Stimulated activated CD8-positive, alpha-beta memory T cell treated with anti-CD3 and anti-CD28 coated beads, Interleukin-4, amount 100 ng/mL, for 24 hours (primary cell): ENCODE data around the gene FHL2.
A peak's percentile ranks its signal among the peaks of the same experiment; 100 is the strongest.
"Not testable (repeated sequence)": the region's sequence is repeated elsewhere in the genome, so short reads cannot be mapped to it uniquely, and the experiment has no call there.

Experiments
- DNase-seq: peaks from one replicate; pipeline ENCODE4 v3.0.0-alpha.2; 2020; ENCODE audit warnings: low read depth

Gene FHL2

DNA sequence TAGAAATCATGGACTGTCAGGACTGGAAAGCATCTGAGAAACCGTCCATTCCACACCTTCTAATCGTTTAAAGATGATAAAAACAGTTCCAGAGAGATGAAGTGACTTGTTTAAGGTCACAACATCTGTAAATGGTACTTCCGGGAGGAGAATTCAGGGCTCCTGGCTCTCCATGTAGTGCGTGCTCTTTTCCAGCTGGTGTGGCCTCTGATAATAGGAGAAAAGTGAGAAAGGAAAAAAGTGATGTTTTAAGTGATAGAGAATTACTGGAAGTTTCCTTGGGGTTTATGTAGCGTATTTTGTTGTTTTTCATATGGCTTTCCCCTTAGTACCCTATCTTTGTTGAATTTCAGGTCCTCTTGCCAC, 60.8 kb downstream of the FHL2 start:
- no peak for DNase-seq

DNA sequence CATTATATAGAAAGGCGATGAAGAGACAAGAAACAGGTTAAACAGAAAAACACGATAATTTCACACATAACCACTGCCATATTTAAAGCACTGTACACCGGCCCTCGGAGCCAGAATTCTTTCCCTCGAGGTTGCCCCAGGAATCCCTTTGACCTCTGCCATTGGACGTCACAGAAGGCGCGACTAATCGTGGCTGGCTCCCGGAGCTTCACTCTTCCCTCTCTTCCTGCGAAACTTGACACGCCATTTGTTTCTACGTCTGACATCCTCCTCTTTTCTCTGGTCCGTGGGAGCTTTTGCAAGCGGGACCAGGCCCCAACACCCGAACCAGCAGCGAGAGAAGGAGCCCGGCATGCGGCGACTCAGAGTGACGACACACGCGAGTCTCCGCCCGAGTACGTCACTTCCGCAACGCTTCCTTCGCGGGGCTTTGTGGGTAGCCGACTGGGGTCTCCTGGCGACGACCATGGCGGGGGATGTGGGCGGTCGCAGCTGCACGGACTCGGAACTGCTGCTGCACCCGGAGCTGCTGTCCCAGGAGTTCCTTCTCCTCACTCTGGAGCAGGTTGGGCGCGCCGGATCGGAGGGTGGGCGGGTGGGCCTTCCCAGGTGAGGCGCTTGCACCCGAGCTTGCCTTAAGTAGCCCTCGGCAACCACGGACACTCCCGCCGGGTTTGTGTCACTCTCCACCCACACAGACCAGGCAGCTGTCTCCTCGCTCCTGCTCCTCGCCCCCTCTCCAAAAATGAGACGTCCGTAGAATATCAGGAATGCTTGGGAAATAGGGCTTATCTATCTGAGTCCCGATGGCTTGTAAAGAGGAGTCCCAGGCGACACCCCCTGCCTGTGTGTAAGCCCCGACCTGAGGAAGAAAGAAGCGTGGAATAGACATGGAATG, 61.5 kb downstream of the FHL2 start, which contains the start of gene C2orf49:
Gene C2orf49, plus strand, starts transcription at position 419 of the 898 bp plus-strand sequence. Its CDS starts 48 bp downstream, at position 467.
- DNase-seq = peak; percentile 85

DNA sequence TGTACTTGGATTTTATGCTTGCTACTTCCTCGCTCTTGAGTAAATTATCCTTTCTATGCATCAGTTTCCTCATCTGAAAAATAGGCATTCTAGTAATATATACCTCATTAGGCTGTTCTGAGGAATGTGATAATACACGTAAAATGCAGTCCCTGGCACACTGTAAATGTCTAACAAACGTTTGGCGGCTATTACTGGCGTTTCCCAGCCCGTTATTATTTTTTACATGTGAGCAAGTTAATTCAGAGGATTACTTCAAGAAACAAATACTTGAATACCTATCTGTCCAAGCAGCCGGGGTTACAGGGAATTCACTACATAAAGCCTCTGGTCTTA, 62.1 kb downstream of the FHL2 start:
- DNase-seq = no peak

DNA sequence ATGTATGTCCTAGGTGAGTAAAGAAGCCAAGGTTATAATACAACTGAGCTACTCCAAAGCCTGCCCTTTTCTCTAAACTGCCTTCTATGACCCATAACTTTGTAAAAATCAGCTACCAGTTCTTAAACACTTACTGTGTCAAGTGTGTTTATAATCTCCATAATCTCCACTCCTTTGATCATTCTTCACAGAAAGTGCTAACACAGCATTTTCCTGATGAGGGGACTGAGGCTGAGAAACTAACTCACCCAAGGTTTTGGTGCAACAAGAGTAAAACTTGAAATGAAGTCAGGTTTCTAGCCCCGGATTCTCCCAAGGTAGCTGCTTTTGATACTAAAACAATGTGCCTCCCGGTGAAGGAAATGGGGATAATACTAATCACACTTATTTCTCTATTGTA, 63.4 kb downstream of the FHL2 start:
- DNase-seq = no peak

DNA sequence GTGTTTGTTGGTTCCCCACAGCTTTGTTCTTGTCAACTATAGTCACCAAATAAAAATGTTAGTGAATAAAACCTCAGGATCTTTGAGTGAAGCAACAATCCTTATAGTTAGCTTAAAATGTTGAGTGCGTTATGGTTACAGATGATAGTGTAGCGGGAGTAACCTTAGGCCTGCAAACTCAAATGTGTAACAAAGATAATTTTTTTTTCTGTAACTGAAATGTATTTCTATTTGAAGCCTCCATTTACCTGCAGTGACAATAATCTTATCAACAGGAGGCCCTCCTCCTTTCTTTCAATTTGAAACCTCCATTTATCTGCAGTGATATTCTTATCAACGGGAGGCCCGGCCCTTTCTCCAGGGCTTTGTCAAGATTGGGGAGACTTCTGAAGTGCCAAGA, 64.6 kb downstream of the FHL2 start:
- DNase-seq = no peak

DNA sequence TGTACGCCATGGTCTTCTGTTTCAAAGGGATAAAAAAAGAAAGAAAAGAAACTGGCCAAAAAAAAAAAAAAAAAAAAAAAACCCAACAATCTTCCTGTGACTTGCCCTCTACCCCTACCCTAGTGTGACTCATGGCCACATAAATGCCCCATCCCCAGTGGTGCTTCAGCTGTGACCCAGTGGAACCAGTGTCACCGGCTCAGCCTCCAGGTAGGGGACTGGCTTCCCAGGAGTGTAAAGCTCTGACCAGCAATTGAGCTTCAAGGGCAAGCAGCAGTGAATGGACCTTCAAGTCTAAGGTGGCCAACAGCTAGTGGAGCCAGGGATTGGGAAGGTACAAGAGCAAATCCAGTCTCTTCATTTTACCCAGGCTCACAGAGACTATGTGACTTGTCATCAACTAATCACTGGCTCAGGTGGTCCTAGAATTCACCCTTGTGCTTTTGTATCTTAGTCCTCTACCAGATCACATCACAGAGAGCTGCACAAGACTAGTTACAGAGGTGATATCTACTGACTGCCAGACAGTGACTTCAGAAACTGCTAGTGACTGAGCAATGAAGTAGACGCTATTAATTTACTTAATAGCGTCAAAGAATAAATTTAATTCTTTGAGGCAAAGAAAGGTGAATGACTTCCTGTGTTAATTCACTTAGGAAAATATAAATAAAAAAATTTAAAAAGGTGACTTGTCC, 68.0 kb downstream of the FHL2 start:
- DNase-seq = no peak

DNA sequence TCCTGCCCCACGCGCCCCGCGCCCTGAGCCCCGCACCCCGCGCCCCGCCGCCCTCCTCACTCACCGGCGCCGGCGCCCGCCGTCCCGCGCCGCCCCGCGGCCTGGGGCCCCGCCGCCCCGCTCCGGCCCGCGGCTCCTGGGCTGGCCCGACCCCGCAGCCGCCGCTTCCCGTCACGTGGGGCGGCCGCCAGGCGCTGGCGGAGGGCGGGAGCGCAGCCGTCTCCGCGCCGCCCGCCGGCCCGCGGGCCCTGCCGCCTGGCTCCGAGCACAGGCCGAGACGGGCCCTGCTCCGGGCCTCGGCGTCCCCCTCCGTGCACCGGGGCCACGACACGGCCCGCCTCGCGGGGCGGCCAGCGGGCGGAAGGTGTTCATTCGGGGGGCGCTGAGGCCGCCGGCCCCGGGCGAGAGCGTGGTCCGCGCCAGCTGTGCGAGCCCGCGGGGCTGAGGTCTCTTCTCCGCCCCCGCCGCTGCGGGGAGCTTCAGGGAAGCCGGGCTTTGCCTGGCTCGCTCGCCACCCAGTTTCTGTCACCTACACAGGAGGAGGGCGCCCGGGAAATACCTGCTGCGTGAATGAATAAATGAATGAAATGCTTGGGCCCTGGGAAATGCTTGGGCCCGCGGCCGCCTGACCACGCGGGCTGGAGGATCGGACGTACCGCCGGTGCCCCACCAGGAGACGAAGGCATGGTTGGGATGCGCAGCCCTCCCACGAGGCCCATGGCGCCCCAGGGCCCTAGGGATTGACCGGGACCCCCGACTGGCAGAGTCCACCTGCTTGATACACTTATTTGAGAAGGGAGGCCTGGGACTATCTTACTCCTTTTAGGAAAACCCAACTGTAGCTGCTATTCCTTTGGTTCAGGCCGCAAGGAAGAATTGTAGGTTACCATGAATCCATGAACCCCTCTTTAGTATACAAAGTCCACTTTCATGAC, 69.0 kb downstream of the FHL2 start, which contains the start of gene TGFBRAP1:
Gene TGFBRAP1, minus strand, starts transcription at position 175 of the 935 bp plus-strand sequence. CDS start 21,434 bp downstream, outside the sequence.
- DNase-seq = peak; percentile 38

DNA sequence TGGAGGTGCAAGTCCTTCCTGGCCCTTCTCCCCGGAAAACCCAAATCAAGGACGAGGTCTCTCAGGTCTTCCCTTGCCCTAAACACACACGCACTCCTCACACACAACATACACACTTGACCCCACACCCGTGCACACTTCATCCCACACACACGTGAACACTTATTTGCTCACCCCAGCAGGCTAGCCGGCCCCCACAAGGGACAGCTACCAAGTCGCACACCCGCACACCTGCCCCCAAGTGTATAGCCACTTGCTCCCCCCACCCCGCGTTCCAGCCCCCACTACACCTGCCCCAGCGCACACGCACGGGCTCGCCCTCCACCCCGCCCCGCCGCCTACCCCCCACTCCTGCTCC, 69.7 kb downstream of the FHL2 start:
- no peak for DNase-seq

DNA sequence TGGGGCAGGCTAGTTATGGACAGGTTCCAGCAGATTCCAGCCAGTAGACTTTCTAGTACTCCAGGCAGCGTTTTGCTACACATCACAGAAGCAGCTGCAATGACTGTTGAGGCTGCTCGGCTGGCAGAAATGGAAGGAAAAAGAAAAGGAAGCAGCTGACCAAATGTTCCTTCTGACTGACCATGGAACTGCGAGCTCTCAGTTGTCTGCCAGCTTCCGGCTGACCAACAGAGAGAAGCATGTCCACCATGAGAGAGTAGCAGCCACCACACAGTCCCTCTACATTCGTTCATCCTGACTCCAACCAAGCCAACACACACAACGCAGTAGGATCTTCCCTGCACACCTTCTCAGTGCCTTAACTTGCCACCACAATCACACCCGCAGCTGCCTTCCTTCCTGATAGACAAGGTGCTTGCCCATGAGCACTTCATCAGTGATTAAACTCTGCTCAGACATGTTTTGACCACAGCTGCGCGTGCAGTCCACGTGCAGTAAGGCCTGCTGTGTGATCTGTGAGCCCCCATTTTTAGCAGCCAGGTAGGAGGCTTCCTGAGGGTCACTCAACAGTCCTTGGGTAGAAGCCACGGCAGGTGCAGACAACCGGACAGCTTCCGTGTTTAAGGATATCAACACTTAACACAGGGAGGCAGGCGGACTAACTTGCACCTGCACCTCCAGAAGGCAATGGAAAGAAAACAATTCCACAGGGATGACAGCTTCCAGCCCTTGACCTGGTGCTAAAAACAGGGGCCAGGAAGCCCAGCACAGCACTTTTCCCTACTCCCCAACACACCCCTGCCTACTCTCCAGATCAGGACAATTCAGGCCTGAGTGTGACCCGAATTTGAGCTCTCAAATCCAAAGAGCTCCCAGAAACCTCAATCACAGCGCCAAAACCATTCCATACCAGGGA, 70.3 kb downstream of the FHL2 start:
- DNase-seq = no peak

DNA sequence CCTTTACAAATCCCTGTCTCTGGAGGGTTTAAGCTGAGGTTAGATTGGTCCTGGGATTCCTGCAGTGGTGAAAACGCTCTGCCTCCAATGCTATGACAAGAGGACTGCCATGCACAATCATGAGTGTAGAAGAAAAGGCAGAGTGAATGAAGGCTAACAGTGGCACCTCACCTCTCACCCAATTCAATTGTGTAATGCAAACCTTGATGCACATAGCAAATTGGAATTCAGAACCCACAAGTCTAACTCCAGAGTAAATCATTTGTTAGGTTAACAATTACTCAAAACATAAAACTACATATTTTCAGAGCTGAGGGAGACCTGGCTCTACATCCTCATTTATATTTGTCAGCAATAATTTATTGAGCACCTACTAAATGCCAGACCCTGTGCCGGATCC, 71.2 kb downstream of the FHL2 start:
- DNase-seq = no peak

DNA sequence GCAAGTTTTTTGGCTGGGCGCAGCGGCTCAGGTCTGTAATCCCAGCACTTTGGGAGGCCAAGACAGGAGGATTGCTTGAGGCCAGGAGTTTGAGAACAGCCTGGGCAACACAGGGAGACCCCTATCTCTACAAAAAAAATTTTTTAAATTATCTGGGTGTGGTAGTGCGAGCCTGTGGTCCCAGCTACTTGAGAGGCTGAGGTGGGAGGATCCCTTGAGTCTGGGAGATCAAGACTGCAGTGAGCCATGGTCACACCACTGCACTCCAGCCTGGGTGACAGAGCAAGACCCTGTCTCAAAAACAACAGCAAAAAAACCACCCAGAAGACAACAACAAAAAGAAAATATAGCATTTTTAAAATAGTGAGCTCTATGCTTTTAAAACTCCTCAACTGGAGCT, 71.6 kb downstream of the FHL2 start:
- not testable (repeated sequence) for DNase-seq

DNA sequence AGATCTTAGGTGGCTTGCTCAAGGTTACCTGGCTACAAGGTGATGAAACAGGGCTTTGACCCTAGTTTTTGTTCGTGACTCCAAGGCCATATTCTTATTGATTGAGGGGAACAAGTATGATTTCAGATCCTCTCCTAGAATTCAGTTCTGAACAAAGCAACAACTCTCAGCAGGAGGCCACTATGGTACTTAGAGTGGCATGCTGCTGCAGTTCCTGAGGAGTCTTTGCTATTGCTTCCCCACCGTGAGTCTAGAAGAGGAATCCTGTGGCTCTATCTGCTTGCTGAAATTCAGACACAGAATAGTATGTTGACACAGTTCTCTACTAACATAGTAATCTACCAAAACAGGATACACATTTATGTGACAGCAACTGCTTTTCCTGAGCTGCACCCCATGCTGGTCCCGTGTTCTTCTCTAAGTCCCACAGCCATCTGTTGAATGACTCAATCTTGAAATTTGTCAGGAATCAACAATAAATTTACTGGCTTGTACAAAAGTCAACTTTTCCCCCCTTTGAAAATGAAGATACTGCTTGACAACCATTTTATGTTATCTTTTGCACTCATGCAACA, 73.4 kb downstream of the FHL2 start:
- DNase-seq = no peak

DNA sequence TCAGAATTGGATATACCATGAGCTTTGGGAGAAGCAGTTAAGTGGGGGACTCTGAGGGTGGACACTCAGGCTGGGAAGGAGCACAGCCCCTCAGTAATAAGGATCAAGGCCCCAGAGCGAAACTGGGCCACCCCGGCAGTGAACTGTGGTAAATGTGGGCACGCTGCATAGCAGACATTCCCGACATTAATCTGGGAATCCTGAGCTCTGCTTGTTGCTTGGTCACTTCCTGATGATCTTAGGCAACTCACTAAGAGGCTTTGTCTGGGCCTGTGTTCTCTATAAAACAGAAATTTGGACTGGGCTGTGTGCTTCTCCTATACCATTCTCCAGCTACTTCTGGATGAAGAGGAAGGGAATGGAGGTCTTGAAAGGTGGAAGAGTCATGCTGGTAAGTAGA, 74.1 kb downstream of the FHL2 start:
- no peak for DNase-seq

DNA sequence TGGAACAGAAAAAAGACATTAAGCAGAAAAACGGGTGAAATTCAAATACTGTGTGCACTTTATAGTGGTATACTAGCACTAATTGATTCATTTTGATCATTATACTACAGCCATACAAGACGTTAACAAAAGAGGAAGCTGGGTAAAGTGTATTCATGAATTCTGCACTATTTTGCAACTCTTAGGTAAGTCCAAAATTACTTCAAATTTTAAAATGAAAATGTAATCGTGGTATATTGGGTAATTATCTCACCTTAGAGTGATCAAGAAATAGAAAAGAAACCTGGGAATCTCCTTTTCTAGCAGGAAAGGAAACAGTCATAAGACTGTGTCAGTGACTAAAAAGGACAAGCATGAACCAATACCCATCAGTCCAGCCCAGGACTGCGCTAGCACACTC, 74.8 kb downstream of the FHL2 start:
- DNase-seq = no peak

DNA sequence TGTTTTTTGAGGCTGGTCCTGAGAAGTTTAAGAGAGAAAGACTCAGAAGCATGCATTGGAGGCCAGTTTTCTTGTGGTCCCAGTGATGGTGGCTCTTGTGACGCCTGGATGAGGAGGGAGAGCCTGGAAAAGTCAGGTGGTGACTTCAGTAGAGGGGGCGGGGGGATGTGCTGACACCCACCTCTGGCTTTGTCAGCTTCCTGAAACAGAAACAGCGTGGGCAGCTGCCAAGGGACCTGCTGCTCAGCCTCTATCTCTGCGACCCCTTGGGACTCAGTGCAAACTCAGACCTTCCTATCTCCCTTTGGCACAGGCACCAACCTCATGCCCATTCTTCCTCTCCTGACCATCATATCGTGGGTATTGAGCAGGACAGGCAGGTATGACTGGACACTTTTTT, 75.7 kb downstream of the FHL2 start:
- DNase-seq = no peak

DNA sequence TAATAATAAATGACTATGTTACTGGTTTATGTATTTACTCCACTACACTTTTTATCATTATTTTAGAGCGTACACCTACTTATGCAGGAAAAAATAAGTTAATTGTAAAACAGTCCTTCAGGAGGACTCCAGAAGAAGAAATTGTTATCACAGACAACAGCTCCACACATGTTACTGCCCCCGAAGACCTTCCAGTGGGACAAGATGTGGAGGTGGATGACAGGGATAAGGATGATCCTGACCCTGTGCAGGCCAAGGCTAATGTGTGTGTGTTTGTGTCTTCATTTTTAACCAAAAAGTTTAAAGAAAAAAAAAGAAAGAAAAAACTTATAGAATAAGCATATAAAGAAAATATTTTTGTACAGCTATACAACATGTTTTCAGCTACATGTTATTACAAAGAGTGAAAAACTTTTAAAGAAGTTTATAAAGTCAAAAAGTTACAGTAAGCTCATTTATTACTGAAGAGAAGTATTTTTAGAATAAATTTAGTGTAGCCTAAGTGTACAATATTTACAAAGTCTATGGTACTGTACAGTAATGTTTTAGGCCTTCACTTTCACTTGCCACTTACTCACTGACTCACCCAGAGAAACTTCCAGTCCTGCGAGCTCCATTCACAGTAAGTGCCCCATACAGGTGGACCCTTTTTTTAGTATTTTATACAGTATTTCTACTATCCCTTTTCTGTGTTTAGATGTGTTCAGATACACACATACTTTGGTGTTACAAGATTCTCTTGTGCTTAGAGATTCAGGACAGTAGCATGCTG, 76.8 kb downstream of the FHL2 start:
- DNase-seq = no peak

DNA sequence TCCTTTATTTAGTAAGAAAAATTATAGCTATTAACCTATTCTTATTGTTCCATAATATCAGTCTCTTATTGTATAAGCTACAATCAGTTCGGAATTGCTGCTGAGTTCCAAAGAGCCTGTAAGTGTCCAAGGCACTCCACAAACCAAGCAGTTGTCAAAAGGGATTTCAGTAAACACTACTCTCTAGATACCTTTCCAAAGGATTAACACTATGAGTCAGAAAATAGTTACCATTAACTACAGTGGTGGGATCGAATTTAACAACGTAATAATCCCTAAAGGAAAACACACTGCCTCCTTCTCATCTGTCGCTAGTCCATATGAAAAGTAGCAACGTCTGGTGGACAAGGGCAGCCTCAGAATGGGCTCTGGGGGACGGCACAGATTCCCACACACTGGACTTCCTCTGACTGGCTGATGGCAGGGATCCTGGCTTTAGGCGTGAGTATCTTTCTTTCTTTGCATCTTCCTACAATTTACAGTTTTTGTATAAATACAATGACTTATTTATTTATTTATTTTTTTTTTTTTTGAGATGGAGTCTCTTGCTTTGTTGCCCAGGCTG, 78.1 kb downstream of the FHL2 start:
- no peak for DNase-seq

DNA sequence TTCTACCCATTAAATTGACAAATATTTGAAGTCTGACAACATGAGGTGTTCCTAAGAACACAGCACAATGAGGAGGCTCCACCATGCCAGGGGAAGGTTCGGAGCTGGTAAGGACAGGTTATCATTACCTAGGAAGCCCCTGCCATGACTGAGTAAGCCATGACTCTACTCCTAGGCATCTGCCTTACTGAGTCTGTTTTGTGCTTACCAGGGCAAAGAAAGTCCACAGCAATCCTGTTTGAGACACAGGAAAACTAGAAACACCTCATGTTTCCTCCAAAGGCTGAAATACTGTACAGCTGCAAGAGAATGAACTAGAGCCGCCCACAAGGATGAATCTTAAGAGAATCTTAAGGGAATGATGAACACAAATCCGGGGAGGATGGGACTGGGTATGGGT, 80.9 kb downstream of the FHL2 start:
- DNase-seq = no peak

DNA sequence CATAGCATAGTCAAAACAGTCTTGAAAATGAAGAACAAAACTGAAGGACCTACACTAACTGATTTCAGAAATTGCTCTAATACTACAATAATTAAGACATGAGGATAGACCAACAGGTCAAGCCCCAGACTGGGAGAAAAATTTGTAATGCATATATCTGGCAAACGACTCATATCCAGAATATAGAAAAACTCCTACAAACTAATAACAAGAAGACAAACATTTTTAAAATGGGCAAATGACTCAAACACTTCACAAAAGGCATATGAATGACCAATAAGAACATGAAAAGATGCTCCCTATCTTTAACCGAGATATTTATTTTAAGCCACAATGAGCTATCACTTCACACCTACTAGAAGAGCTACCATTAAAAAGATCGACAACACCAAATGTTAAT, 83.5 kb downstream of the FHL2 start:
- no peak for DNase-seq

DNA sequence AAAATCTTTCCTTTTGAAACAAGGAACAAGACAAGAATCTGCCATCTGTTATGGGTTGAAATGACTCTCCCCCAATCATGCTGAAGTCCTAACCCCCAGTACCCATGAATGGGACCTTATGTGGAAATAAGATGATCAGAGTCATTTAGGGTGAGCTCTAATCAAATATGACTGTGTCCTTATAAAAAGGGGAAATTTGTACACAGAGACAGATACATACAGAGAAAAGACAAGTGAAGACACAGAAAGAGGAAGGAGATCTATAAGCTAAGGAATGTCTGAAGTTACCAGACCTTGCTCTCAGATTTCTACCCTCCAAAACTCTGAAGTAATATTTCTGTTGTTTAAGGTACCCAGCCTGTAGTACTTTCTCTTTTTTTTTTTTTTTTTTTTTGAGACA, 85.0 kb downstream of the FHL2 start:
- DNase-seq = no peak
